ENCODE measurements around the gene NR2C1. TPM values are rescaled to one million over a fixed set of nuclear protein-coding genes. Genes with fewer than 3 reads are reported as not detected.

Gene NR2C1
- total RNA-seq, 2 donors from 2014 or later, result 16.2 to 28.8 TPM

DNA sequence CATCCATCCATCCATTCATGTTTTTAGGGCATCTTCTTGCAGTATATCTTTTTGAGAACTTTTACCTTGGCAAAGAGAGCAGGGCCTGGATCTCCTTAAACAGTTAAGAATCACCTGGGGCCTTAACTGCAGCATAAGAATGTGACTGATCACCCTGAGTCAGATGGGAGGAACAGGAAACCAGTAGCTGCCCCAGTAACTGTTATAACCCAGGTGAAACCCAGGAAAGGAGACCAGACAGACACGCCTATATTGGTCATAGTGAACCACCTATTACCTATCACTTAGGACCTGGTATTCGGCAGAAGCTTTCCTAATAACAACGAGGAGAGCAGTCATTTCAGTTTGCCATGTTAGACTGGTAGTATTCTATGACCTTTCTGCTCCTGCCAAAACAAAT lies 43.4 kb upstream of the NR2C1 start:
- Histone ChIP-seq H3K27ac (peak overlapping the region in 2 of 4 donors; percentile 40 to 64), H3K36me3 (replicated peaks in 1 of 2; ENCODE audit: insufficient read depth in 1 of 2, low read depth in 2 of 2) (peaks cover 0 to 2% of the 10 kb centered on the region in 2 donors), H3K4me3 (no peak overlapping the region), H3K4me1 (peaks cover 20% of the 10 kb centered on the region), H3K9me3 (no peaks in the 10 kb centered on the region), H3K27me3 (no peaks in the 10 kb centered on the region)
- intact Hi-C loops (cut with DNase I), result loop anchor here (5.0 to 10.0 kb wide), 2 partner anchors 226 to 418 kb away; no protein-coding TSS in a partner anchor
- no peak for DNase-seq
- WGBS, 2 donors, result 43% methylated on average over 3 of the region's 3 CpGs
- ATAC-seq, result peak; percentile 63
- TF ChIP-seq, protein P1, sequence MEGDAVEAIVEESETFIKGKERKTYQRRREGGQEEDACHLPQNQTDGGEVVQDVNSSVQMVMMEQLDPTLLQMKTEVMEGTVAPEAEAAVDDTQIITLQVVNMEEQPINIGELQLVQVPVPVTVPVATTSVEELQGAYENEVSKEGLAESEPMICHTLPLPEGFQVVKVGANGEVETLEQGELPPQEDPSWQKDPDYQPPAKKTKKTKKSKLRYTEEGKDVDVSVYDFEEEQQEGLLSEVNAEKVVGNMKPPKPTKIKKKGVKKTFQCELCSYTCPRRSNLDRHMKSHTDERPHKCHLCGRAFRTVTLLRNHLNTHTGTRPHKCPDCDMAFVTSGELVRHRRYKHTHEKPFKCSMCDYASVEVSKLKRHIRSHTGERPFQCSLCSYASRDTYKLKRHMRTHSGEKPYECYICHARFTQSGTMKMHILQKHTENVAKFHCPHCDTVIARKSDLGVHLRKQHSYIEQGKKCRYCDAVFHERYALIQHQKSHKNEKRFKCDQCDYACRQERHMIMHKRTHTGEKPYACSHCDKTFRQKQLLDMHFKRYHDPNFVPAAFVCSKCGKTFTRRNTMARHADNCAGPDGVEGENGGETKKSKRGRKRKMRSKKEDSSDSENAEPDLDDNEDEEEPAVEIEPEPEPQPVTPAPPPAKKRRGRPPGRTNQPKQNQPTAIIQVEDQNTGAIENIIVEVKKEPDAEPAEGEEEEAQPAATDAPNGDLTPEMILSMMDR (IDR thresholded peaks at IDR 0.05), result no peak
- TF ChIP-seq POLR2A (IDR thresholded peaks at IDR 0.05), result no peak

DNA sequence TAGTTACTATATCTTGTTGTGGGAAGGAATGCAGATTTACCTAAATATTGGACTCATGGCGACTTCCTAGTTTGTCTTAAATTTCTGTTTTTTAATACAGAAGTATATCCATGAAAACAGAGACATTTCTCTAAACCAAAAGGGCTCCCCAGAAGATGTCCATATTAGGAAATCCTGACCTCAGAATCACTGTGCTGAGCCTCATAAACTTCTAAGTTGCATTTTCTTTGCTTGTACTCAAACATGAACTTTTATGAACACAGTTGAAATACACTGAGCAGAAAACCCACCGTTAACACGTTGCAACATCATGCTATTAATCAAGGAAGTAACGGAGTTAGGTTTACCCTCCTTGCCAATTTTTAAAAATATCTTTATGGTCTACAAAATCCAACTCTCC lies 42.9 kb upstream of the NR2C1 start:
- no peaks in the 10 kb centered on the region for H3K27me3 ChIP-seq
- DNase-seq (no peak), ATAC-seq (no peak)
- no peaks in the 10 kb centered on the region for H3K9me3 ChIP-seq
- H3K4me3 ChIP-seq, result no peak overlapping the region
- peak overlapping the region in 2 of 4 donors; percentile 40 to 64 for H3K27ac ChIP-seq
- intact Hi-C loops (cut with DNase I), result loop anchor here (5.0 to 10.0 kb wide), 2 partner anchors 226 to 418 kb away; no protein-coding TSS in a partner anchor
- peaks cover 0 to 2% of the 10 kb centered on the region in 2 donors for H3K36me3 ChIP-seq (replicated peaks in 1 of 2; ENCODE audit: insufficient read depth in 1 of 2, low read depth in 2 of 2)
- no peak for TF ChIP-seq POLR2A (IDR thresholded peaks at IDR 0.05)
- TF ChIP-seq, protein P1 (IDR thresholded peaks at IDR 0.05), result no peak
- whole genome bisulfite sequencing, 2 donors, result 50 to 56% methylated on average over 4 of the region's 4 CpGs
- H3K4me1 ChIP-seq, result peaks cover 20% of the 10 kb centered on the region

DNA sequence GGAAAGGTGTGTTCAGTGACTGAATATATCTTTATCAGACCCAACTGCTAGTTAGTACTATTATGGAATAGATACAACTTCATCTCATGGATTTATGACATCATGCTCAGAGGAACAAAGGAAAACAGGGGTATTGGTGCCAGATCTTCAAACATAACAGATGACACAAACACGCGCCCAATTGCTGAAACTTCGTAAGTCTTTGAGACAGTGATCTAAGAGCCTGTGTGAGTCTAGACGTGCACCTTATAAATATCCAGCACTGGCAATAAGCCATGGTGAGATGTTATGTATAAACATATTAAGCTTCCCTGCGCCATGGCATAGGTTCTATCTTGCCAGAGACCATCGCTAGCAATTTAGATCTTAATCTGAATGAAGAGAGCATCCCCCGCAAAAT lies 42.2 kb upstream of the NR2C1 start:
- peaks cover 20% of the 10 kb centered on the region for H3K4me1 ChIP-seq
- H3K4me3 ChIP-seq, result no peak overlapping the region
- ATAC-seq (no peak), DNase-seq (no peak)
- intact Hi-C loops (cut with DNase I), result loop anchor here (5.0 to 10.0 kb wide), 2 partner anchors 227 to 419 kb away; no protein-coding TSS in a partner anchor
- 78 to 82% methylated on average over 7 of the region's 7 CpGs for WGBS, 2 donors
- H3K9me3 ChIP-seq, result no peaks in the 10 kb centered on the region
- H3K27ac ChIP-seq, result no peak overlapping the region
- TF ChIP-seq, protein P1 (IDR thresholded peaks at IDR 0.05), result no peak
- no peak for TF ChIP-seq POLR2A (IDR thresholded peaks at IDR 0.05)
- no peaks in the 10 kb centered on the region for H3K27me3 ChIP-seq
- H3K36me3 ChIP-seq (replicated peaks in 1 of 2; ENCODE audit: insufficient read depth in 1 of 2, low read depth in 2 of 2), result peaks cover 0 to 2% of the 10 kb centered on the region in 2 donors

DNA sequence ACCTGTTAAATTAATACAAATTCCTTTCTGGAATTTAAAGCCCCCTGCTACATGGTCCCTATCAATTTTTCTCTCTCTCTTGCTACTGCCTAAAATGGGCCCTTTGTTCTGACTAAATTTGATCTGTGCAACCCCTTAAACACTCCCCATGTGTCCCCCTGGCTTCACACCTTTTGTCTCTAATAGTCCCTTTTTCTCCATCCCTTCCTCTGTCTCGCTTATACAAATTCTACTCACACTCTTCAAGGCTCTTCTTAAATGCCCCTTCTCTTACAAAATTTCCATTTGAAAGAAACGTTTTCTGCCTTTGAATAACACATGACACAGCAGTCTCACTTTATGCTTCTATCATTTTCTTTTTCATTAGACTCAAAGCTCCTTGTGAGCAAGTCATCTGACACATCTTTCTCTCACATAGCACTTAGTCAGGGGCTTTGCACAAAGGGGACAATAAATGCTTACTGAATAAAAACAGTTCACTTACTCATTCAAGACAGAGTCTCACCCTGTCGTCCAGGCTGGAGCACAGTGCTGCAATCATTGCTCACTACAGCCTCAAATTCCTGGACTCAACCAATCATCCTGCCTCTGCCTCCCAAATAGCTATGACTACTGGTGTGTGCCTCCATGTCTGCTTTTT lies 41.5 kb upstream of the NR2C1 start:
- peaks cover 0 to 2% of the 10 kb centered on the region in 2 donors for H3K36me3 ChIP-seq (replicated peaks in 1 of 2; ENCODE audit: insufficient read depth in 1 of 2, low read depth in 2 of 2)
- 66 to 69% methylated on average over 3 of the region's 3 CpGs for WGBS, 2 donors
- no peak for TF ChIP-seq POLR2A (IDR thresholded peaks at IDR 0.05)
- TF ChIP-seq, protein P1 (IDR thresholded peaks at IDR 0.05), result no peak
- ATAC-seq (no peak), DNase-seq (no peak)
- no peak overlapping the region for H3K4me3 ChIP-seq
- peaks cover 20% of the 10 kb centered on the region for H3K4me1 ChIP-seq
- H3K9me3 ChIP-seq, result no peaks in the 10 kb centered on the region
- intact Hi-C loops (cut with DNase I), result loop anchor here (5.0 to 10.0 kb wide), 2 partner anchors 227 to 420 kb away; no protein-coding TSS in a partner anchor
- no peak overlapping the region for H3K27ac ChIP-seq
- H3K27me3 ChIP-seq, result no peaks in the 10 kb centered on the region

DNA sequence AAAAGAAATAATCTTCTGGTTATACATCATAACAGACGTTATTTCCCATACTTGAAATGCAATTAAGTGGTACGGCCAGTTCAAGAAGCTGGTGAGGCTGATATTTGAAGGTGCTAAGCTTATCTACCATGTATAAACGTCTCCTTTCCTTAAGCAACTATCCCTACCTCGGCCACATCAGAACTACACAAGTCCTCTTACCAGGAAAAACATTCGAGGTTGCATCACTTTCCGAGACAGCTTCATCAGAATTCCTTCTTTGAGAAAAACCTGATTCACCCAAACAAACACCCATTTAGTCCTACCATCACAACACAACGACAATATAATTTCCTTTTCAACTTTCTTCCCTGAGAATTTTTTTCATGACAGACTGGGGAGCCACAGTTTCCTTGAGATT lies 33.9 kb upstream of the NR2C1 start:
- H3K9me3 ChIP-seq, result no peaks in the 10 kb centered on the region
- no peak for DNase-seq
- no peak overlapping the region for H3K27ac ChIP-seq
- no peak for ATAC-seq
- WGBS, 2 donors, result 80 to 85% methylated on average over 7 of the region's 7 CpGs
- TF ChIP-seq, protein P1 (IDR thresholded peaks at IDR 0.05), result no peak
- TF ChIP-seq POLR2A (IDR thresholded peaks at IDR 0.05), result no peak
- H3K4me1 ChIP-seq, result no peaks in the 10 kb centered on the region
- no peak overlapping the region for H3K4me3 ChIP-seq
- H3K36me3 ChIP-seq (replicated peaks in 1 of 2; ENCODE audit: insufficient read depth in 1 of 2, low read depth in 2 of 2), result peaks cover 0 to 6% of the 10 kb centered on the region in 2 donors
- intact Hi-C loops (cut with DNase I), result no loop called here
- H3K27me3 ChIP-seq, result no peaks in the 10 kb centered on the region

Data from body of pancreas (tissue), 4 donors.